DND-41 (cell line): Measurements from ENCODE around the gene FAM180B.

ENCODE experiments used
- EZH2 ChIP-seq: IDR thresholded peaks from 3 replicates; pipeline ENCODE4 v1.6.1; 2012; ENCODE audit warnings: borderline replicate concordance, low read depth, mild to moderate bottlenecking, moderate library complexity, low read length, inconsistent platforms; ENCODE audit not compliant: severe bottlenecking
- TF ChIP-seq, protein P1 (sequence below): IDR thresholded peaks from 2 replicates; pipeline ENCODE4 v1.5.1; 2012; ENCODE audit warnings: borderline replicate concordance, low read length, moderate library complexity, mild to moderate bottlenecking; ENCODE audit not compliant: poor library complexity, severe bottlenecking; ENCODE audit errors: extremely low read depth

DNA sequence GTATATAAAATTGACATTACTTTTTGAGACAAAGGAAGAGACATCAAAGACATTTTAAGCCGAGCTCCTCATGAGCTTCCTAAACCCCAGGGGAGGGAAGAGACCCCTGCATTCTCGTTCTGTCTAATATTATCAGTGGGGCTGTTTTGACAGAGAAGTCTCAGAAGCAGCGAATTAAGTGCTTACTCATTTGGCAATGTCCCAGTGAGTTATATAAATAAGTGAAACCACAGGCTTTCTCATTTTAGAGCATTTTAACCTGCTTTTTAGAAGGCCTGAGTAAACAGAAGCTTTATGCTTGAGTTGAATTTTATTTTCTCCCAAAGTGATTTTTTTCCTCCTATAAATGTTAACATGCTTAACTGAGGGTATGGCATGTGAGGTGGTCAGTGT lies 30.9 kb downstream of the FAM180B start:
- TF ChIP-seq, protein P1, sequence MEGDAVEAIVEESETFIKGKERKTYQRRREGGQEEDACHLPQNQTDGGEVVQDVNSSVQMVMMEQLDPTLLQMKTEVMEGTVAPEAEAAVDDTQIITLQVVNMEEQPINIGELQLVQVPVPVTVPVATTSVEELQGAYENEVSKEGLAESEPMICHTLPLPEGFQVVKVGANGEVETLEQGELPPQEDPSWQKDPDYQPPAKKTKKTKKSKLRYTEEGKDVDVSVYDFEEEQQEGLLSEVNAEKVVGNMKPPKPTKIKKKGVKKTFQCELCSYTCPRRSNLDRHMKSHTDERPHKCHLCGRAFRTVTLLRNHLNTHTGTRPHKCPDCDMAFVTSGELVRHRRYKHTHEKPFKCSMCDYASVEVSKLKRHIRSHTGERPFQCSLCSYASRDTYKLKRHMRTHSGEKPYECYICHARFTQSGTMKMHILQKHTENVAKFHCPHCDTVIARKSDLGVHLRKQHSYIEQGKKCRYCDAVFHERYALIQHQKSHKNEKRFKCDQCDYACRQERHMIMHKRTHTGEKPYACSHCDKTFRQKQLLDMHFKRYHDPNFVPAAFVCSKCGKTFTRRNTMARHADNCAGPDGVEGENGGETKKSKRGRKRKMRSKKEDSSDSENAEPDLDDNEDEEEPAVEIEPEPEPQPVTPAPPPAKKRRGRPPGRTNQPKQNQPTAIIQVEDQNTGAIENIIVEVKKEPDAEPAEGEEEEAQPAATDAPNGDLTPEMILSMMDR = no peak
- TF ChIP-seq EZH2 = no peak
